Stomach (tissue), 4 donors: ENCODE data around the gene FSTL3.

ENCODE experiments used
- POLR2A ChIP-seq, 4 donors: fragments of 450-650 bp; IDR thresholded peaks; one replicate each; pipeline ENCODE4 v1.6.1; 2016; ENCODE audit warnings: antibody characterized with exemption in 4 of 4, control low read depth in 2 of 4, mild to moderate bottlenecking in 1 of 4, moderate library complexity in 1 of 4
- POLR2AphosphoS5 ChIP-seq, 3 donors: sonication (generic); formaldehyde crosslinking; IDR thresholded peaks; one replicate each; pipeline ENCODE4 v1.6.1; 2016; ENCODE audit warnings: antibody characterized with exemption in 3 of 3
- TF ChIP-seq, protein P1 (sequence below), 7 experiments: fragments of 450-650 bp in 4 of 7; fragments of 200-600 bp in 3 of 7; sonication (generic) in 3 of 7; IDR thresholded peaks; one replicate each; pipeline ENCODE4 v1.5.1; 2016 to 2019; ENCODE audit warnings: antibody characterized with exemption in 7 of 7, control low read depth in 2 of 7, mild to moderate bottlenecking in 1 of 7

DNA sequence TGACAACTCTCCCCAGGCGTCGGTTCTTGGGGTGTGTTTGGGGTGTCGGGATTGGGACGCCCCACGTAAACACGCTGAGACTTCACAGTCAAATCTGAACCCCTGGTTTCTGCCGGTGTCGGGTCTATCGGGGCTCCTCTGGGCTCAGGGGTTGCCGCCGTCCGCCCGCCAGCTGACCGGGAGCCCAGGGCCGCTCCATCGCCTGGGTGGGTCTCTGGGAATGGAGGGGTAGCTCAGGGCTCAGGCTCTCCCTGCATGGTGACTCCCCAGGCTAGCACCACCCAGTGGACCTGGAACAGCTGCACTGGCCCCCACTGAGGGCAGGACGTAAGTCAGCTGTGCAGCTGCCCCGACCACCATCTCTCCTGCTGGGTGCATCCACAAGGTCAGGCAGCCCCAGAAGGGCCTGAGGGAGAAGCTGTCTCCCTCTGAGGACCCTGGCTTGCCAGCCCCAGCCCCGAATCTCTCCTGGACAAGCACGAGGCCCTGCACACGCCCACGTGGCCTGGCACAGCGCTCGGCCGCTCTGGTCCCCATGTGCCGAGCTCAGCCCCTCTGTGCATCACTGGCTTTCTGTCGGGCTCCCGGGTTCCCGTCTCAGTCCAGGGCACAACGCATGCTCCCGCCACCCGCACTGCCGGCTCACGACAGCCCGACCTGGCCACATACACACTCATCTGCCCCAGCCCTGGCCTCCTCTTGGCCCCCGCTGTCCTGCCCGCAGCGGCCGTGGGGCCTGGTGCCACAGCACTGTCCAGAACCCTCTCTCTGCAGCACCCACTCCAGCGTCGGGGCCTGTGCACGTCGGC is 19.2 kb upstream of the FSTL3 start:
- TF ChIP-seq, protein P1, sequence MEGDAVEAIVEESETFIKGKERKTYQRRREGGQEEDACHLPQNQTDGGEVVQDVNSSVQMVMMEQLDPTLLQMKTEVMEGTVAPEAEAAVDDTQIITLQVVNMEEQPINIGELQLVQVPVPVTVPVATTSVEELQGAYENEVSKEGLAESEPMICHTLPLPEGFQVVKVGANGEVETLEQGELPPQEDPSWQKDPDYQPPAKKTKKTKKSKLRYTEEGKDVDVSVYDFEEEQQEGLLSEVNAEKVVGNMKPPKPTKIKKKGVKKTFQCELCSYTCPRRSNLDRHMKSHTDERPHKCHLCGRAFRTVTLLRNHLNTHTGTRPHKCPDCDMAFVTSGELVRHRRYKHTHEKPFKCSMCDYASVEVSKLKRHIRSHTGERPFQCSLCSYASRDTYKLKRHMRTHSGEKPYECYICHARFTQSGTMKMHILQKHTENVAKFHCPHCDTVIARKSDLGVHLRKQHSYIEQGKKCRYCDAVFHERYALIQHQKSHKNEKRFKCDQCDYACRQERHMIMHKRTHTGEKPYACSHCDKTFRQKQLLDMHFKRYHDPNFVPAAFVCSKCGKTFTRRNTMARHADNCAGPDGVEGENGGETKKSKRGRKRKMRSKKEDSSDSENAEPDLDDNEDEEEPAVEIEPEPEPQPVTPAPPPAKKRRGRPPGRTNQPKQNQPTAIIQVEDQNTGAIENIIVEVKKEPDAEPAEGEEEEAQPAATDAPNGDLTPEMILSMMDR (IDR thresholded peaks at IDR 0.05): no peak
- TF ChIP-seq POLR2A (IDR thresholded peaks at IDR 0.05): no peak
- TF ChIP-seq POLR2AphosphoS5 (IDR thresholded peaks at IDR 0.05): no peak
